GM12891 (cell line): ENCODE data around the gene ZDHHC14.

Experiments used
- PAX5 ChIP-seq: IDR thresholded peaks from 2 replicates; pipeline ENCODE4 v1.6.1; 2011; ENCODE audit warnings: low read length, moderate library complexity, mild to moderate bottlenecking; ENCODE audit not compliant: insufficient read depth, severe bottlenecking
- POLR2A ChIP-seq: IDR thresholded peaks from 2 replicates; pipeline ENCODE4 v1.6.1; 2011; ENCODE audit warnings: low read depth, low read length, control low read depth
- POLR2AphosphoS5 ChIP-seq: IDR thresholded peaks from 2 replicates; pipeline ENCODE4 v1.6.1; 2011; ENCODE audit warnings: low read depth, low read length, control low read depth
- POU2F2 ChIP-seq: IDR thresholded peaks from 2 replicates; pipeline ENCODE4 v1.6.1; 2011; ENCODE audit warnings: low read depth, mild to moderate bottlenecking, control low read depth, low read length, moderate library complexity
- SPI1 ChIP-seq: IDR thresholded peaks from 2 replicates; pipeline ENCODE4 v1.6.1; 2011; ENCODE audit warnings: low read depth, low read length, control low read depth
- TAF1 ChIP-seq: IDR thresholded peaks from 2 replicates; pipeline ENCODE4 v1.6.1; 2011; ENCODE audit warnings: low read depth, low read length, control low read depth

DNA sequence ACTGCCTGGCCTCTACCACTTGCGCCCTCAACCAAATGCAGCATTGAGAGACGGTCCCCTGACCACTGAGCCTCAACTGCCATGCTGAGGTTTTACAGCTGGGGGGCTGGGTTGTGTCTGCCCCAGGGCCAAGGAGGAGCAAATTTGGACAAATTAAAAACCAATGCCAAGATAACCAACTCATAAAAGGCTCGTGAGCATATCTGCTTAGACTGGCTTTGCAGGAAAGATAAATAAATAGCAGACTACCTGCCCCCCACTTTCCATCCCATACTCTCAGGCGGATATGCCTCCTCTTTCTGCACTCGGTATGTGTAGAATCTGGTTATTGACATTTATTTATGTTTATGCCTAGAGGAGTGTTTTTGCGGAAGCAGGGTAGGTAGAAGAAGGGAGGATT lies 76.8 kb downstream of the ZDHHC14 start:
- TF ChIP-seq TAF1 (no peak), POLR2A (no peak), SPI1 (no peak), POLR2AphosphoS5 (no peak), POU2F2 (no peak), PAX5 (no peak)
